Esophagus mucosa (tissue), 1 donor: ENCODE data around the gene LAMTOR3. TPM values are rescaled to one million over a fixed set of nuclear protein-coding genes. Genes with fewer than 3 reads are reported as not detected.

Source experiments
- ATAC-seq: fragments of 200-7000 bp; cut with Tn5 transposase; one replicate; pipeline ENCODE4 v1.9.1; 2020
- total RNA-seq: library from RNA; stranded (reverse); gene quantifications from one replicate; pipeline ENCODE4 v1.2.4, GENCODE V29; 2023
- donor health status: DM: yes; HTN: yes; CAD: no.

LAMTOR3 gene
- total RNA-seq, 1 donor from 2014 or later = 36.8 TPM

- no peak for ATAC-seq
These were observed 32.9 kb downstream of the LAMTOR3 start for GRCh38 chr4:99861120-99861905.

GRCh38 chr4:99860521-99860920, 33.7 kb downstream of the LAMTOR3 start:
- no peak for ATAC-seq

- peak; percentile 26 for ATAC-seq
These were observed 34.6 kb downstream of the LAMTOR3 start for GRCh38 chr4:99859618-99860017.

GRCh38 chr4:99857307-99857706, 36.9 kb downstream of the LAMTOR3 start:
- no peak for ATAC-seq

GRCh38 chr4:99856166-99856565, 38.1 kb downstream of the LAMTOR3 start:
- peak; percentile 79 for ATAC-seq

GRCh38 chr4:99855678-99856077, 38.5 kb downstream of the LAMTOR3 start:
- no peak for ATAC-seq

- ATAC-seq = no peak
These were observed 40.2 kb downstream of the LAMTOR3 start for GRCh38 chr4:99853999-99854398.

GRCh38 chr4:99853190-99853589, 41.0 kb downstream of the LAMTOR3 start:
- ATAC-seq = no peak

GRCh38 chr4:99852199-99852749, 42.0 kb downstream of the LAMTOR3 start:
- ATAC-seq = no peak

GRCh38 chr4:99848591-99849001, 45.6 kb downstream of the LAMTOR3 start:
- ATAC-seq = no peak

GRCh38 chr4:99847362-99847976, 46.8 kb downstream of the LAMTOR3 start:
- ATAC-seq = no peak

GRCh38 chr4:99846891-99847290, 47.3 kb downstream of the LAMTOR3 start:
- no peak for ATAC-seq

GRCh38 chr4:99845708-99846469, 48.3 kb downstream of the LAMTOR3 start:
- ATAC-seq = no peak

GRCh38 chr4:99845179-99845578, 49.0 kb downstream of the LAMTOR3 start:
- ATAC-seq = no peak

- ATAC-seq = no peak
These were observed 50.2 kb downstream of the LAMTOR3 start for GRCh38 chr4:99844048-99844447.

- ATAC-seq = no peak
These were observed 50.8 kb downstream of the LAMTOR3 start for GRCh38 chr4:99843413-99843812.

- no peak for ATAC-seq
These were observed 53.1 kb downstream of the LAMTOR3 start for GRCh38 chr4:99841129-99841528.

GRCh38 chr4:99838927-99839326, 55.3 kb downstream of the LAMTOR3 start:
- peak; percentile 98 for ATAC-seq

- ATAC-seq = no peak
These were observed 58.3 kb downstream of the LAMTOR3 start for GRCh38 chr4:99835942-99836341.

- no peak for ATAC-seq
These were observed 59.7 kb downstream of the LAMTOR3 start for GRCh38 chr4:99834569-99834968.

- peak; percentile 79 for ATAC-seq
These were observed 60.5 kb downstream of the LAMTOR3 start for GRCh38 chr4:99833756-99834155.

- ATAC-seq = no peak
These were observed 61.5 kb downstream of the LAMTOR3 start for GRCh38 chr4:99832758-99833157.

GRCh38 chr4:99832321-99832720, 61.9 kb downstream of the LAMTOR3 start:
- no peak for ATAC-seq
